Activated CD8-positive, alpha-beta T cell treated with anti-CD3 and anti-CD28 coated beads for 36 hours (primary cell): ENCODE results near the gene TAOK2. TPM values are rescaled to one million over a fixed set of nuclear protein-coding genes. Genes with fewer than 3 reads are reported as not detected.

Experiments
- ATAC-seq: fragments of 200-7000 bp; cut with Tn5 transposase; one replicate; pipeline ENCODE4 v1.10.0; 2021; ENCODE audit warnings: mild to moderate bottlenecking, moderate library complexity
- CTCF ChIA-PET: fragments of 350-600 bp; sonication (Branson Sonifier 250); formaldehyde crosslinking; loops from one replicate; lab custom pipeline; 2021; ENCODE audit warnings: antibody characterized with exemption; lab: Charles Lee
- POLR2A ChIA-PET: fragments of 350-600 bp; sonication (Branson Sonifier 250); formaldehyde crosslinking; loops from one replicate; lab custom pipeline; 2021; ENCODE audit warnings: antibody characterized with exemption; lab: Charles Lee
- DNase-seq: peaks from one replicate; pipeline ENCODE4 v3.0.0-alpha.2; 2020
- H3K27ac Mint-ChIP-seq: one replicate; pipeline ENCODE4 v1.8.0; 2021; ENCODE audit warnings: mild to moderate bottlenecking, mixed read lengths
- H3K27me3 Mint-ChIP-seq: one replicate; pipeline ENCODE4 v1.8.0; 2021; ENCODE audit warnings: mixed read lengths
- H3K36me3 Mint-ChIP-seq: one replicate; pipeline ENCODE4 v1.8.0; 2021; ENCODE audit warnings: low read depth, mixed read lengths
- H3K4me1 Mint-ChIP-seq: one replicate; pipeline ENCODE4 v1.8.0; 2021; ENCODE audit warnings: low read depth, mixed read lengths
- H3K4me3 Mint-ChIP-seq: one replicate; pipeline ENCODE4 v1.8.0; 2021; ENCODE audit warnings: mild to moderate bottlenecking, moderate library complexity, mixed read lengths
- H3K9me3 Mint-ChIP-seq: one replicate; pipeline ENCODE4 v1.8.0; 2021; ENCODE audit warnings: mixed read lengths
- intact Hi-C: fragments of 100-400 bp; cut with micrococcal nuclease; formaldehyde crosslinking; loops from one replicate; pipeline ENCODE4 v1.10.0; 2022
- total RNA-seq, 2 experiments: library from RNA; stranded (reverse); gene quantifications; one replicate each; pipeline ENCODE4 v1.2.3, GENCODE V29; 2021
- TF ChIP-seq, protein P1 (sequence below): fragments of 200-600 bp; IDR thresholded peaks from one replicate; pipeline ENCODE4 v1.8.0; 2022; ENCODE audit warnings: antibody characterized with exemption, mild to moderate bottlenecking

The TAOK2 gene
- total RNA-seq, 2 experiments from 2014 or later: 25.0 to 25.9 TPM

DNA sequence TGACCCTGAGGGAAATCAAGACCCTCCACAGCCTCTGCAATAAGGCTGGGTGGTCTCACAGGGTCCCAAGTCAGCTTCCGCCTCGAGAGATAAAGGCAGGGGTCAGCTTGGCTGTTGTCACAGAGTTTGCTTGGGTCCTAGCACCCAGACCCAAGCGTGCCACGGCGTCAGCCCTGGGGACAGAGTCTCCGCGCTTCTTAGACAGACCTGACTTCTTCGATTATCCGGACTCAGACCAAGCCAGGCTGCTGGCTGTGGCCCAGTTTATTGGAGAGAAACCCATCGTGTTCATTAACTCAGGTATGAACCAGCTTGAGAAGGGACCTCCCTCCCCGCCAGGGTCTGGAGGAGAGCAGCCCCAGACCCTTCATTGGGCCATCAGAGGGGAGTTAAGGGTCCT lies 49.9 kb downstream of the TAOK2 start:
- ChIA-PET CTCF (interaction anchor here (1.3 to 2.5 kb wide), 3 partner anchors 8 to 332 kb away, joined by 3 to 21 read pairs (median 3); partner anchors contain the start of gene TLCD3B), POLR2A (no interaction called here)

DNA sequence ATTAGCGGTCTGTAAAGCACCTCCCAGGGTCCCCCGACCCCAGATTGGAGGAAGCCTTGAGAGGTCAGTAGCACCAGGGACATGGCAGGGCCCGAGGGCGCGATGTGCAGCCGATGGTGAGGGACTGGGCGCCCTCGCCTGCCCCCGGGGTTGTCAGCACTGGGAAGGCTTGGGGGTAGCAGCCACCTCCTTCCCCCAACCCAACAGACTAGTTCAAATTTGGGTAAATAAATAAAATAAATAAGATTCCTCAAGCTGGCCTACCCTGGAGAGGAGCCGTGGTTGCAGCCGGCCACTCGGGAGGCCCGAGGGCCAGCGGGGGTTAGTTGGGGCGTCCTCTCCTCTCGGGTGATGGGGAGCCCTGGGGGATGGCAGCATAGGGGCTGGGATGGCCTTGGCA lies 50.8 kb downstream of the TAOK2 start:
- Mint-ChIP-seq H3K4me1 (peaks cover 6% of the 10 kb centered on the region), H3K27me3 (peaks cover 25% of the 10 kb centered on the region), H3K9me3 (no peaks in the 10 kb centered on the region), H3K36me3 (no peaks in the 10 kb centered on the region), H3K27ac (no peak overlapping the region), H3K4me3 (no peak overlapping the region)
- intact Hi-C loops: loop anchor here (10.0 kb wide), 1 partner anchor 320 kb away; no protein-coding TSS in a partner anchor
- TF ChIP-seq, protein P1, sequence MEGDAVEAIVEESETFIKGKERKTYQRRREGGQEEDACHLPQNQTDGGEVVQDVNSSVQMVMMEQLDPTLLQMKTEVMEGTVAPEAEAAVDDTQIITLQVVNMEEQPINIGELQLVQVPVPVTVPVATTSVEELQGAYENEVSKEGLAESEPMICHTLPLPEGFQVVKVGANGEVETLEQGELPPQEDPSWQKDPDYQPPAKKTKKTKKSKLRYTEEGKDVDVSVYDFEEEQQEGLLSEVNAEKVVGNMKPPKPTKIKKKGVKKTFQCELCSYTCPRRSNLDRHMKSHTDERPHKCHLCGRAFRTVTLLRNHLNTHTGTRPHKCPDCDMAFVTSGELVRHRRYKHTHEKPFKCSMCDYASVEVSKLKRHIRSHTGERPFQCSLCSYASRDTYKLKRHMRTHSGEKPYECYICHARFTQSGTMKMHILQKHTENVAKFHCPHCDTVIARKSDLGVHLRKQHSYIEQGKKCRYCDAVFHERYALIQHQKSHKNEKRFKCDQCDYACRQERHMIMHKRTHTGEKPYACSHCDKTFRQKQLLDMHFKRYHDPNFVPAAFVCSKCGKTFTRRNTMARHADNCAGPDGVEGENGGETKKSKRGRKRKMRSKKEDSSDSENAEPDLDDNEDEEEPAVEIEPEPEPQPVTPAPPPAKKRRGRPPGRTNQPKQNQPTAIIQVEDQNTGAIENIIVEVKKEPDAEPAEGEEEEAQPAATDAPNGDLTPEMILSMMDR: no peak
- ChIA-PET POLR2A (no interaction called here), CTCF (no interaction called here)
- DNase-seq: no peak
- ATAC-seq: no peak

More for the DNA sequence above, 49.9 kb downstream of the TAOK2 start:
- Mint-ChIP-seq H3K4me1 (peaks cover 8% of the 10 kb centered on the region), H3K4me3 (no peak overlapping the region), H3K27ac (no peak overlapping the region), H3K27me3 (peaks cover 17% of the 10 kb centered on the region), H3K36me3 (no peaks in the 10 kb centered on the region), H3K9me3 (no peaks in the 10 kb centered on the region)
- DNase-seq (no peak), ATAC-seq (no peak)
- intact Hi-C loops: loop anchor here (10.0 kb wide), 1 partner anchor 319 kb away; no protein-coding TSS in a partner anchor
- TF ChIP-seq, protein P1: no peak

DNA sequence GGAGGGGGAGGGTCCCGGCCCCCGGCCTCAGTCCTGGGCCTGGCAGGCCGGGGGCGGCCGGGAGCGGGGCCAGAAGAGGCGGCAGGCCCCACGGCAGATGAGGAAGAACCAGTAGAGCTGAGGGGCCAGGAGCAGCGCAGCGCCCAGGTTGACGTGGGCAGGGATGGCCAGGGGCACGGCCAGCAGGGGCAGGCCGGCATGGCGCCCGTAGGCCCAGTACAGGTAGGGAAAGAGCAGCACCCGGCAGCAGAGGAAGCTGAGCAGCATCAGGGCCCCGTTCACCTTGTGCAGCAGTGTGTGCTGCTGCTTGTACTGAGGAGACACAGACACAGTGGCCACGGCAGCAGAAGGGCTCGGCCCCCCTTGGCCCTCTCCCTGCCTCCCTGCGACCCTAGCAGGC lies 51.5 kb downstream of the TAOK2 start:
- ChIA-PET POLR2A (no interaction called here), CTCF (no interaction called here)
- DNase-seq: no peak
- Mint-ChIP-seq H3K27ac (no peak overlapping the region), H3K36me3 (no peaks in the 10 kb centered on the region), H3K4me3 (no peak overlapping the region), H3K9me3 (no peaks in the 10 kb centered on the region), H3K27me3 (peaks cover 32% of the 10 kb centered on the region), H3K4me1 (peaks cover 6% of the 10 kb centered on the region)
- intact Hi-C loops: loop anchor here (10.0 kb wide), 1 partner anchor 320 kb away; no protein-coding TSS in a partner anchor
- no peak for ATAC-seq
- TF ChIP-seq, protein P1: no peak

DNA sequence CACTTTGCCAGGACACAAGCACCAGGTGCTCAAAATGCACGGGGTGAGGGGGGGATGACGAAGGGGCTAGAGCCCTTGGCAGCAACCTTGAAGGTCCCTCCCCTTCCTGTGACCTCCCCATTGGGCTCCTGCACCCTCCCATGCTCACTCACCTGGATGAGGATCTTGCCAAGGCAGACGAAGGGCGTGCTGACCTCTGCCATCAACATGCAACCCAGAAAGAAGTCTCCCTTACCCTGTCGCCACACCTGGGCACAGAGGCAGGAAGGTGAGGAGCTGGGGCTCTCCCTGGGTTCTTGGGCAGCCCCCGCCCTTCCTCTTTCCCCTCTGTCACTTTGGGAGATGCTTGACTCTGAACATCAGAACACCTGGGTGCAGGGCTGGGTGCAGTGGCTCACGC lies 51.9 kb downstream of the TAOK2 start:
- no peak overlapping the region for H3K27ac Mint-ChIP-seq
- H3K27me3 Mint-ChIP-seq: peaks cover 34% of the 10 kb centered on the region
- TF ChIP-seq, protein P1: no peak
- no peaks in the 10 kb centered on the region for H3K9me3 Mint-ChIP-seq
- no peak overlapping the region for H3K4me3 Mint-ChIP-seq
- ChIA-PET CTCF (no interaction called here), POLR2A (no interaction called here)
- intact Hi-C loops: loop anchor here (10.0 kb wide), 1 partner anchor 321 kb away; no protein-coding TSS in a partner anchor
- H3K36me3 Mint-ChIP-seq: no peaks in the 10 kb centered on the region
- ATAC-seq (no peak), DNase-seq (no peak)
- H3K4me1 Mint-ChIP-seq: peaks cover 6% of the 10 kb centered on the region

DNA sequence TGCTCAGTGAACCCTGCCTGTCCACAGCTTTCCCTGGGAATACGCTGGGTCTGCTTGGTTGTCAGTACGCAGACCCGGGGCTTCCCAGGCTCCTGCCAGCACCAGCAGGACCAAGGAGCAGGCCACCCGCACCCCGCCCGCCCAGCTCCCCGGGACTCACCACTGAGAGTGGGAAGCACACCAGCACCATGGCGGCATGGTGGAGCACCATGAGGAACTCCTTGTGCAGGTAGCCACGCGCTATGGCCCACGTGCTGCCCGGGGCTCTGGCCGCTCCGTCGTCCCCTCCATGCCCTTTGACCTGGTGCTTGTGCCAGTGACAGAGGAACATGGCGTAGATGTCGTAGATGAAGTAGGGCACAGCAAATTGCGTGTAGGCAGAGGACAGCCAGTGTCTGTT lies 52.8 kb downstream of the TAOK2 start:
- intact Hi-C loops: loop anchor here (10.0 kb wide), 1 partner anchor 322 kb away; no protein-coding TSS in a partner anchor
- TF ChIP-seq, protein P1: no peak

More for the DNA sequence above, 52.8 kb downstream of the TAOK2 start:
- no peak for ATAC-seq
- Mint-ChIP-seq H3K27ac (no peak overlapping the region), H3K4me1 (no peaks in the 10 kb centered on the region), H3K9me3 (no peaks in the 10 kb centered on the region), H3K4me3 (no peak overlapping the region), H3K27me3 (peaks cover 35% of the 10 kb centered on the region), H3K36me3 (no peaks in the 10 kb centered on the region)
- no peak for DNase-seq
- ChIA-PET CTCF (no interaction called here), POLR2A (no interaction called here)
